ENCODE results near the gene NKTR. TPM values are rescaled to one million over a fixed set of nuclear protein-coding genes. Genes with fewer than 3 reads are reported as not detected.

NKTR gene
- total RNA-seq, 1 donor from 2014 or later: 196 TPM

DNA sequence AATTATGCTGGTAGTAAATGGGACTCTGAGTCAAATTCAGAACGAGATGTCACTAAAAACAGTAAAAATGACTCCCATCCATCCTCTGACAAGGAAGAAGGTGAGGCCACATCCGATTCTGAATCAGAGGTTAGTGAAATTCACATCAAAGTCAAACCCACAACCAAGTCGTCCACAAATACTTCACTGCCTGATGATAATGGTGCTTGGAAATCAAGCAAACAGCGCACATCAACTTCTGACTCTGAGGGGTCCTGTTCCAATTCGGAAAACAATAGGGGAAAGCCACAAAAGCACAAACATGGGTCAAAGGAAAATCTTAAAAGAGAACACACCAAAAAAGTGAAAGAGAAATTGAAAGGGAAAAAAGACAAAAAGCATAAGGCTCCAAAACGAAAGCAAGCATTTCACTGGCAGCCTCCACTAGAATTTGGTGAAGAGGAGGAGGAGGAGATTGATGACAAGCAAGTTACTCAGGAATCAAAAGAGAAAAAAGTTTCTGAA is 37.9 kb downstream of the NKTR start:
- H3K9me3 Mint-ChIP-seq (ENCODE audit: unreplicated experiment): no peaks in the 10 kb centered on the region
- H3K27ac Mint-ChIP-seq (ENCODE audit: unreplicated experiment): no peak overlapping the region
- DNase-seq: no peak
- no peaks in the 10 kb centered on the region for H3K4me1 Mint-ChIP-seq (ENCODE audit: low read depth, unreplicated experiment)
- no peak overlapping the region for H3K4me3 Mint-ChIP-seq (ENCODE audit: unreplicated experiment)
- no peaks in the 10 kb centered on the region for H3K27me3 Mint-ChIP-seq (ENCODE audit: unreplicated experiment)
- TF ChIP-seq, protein P1, sequence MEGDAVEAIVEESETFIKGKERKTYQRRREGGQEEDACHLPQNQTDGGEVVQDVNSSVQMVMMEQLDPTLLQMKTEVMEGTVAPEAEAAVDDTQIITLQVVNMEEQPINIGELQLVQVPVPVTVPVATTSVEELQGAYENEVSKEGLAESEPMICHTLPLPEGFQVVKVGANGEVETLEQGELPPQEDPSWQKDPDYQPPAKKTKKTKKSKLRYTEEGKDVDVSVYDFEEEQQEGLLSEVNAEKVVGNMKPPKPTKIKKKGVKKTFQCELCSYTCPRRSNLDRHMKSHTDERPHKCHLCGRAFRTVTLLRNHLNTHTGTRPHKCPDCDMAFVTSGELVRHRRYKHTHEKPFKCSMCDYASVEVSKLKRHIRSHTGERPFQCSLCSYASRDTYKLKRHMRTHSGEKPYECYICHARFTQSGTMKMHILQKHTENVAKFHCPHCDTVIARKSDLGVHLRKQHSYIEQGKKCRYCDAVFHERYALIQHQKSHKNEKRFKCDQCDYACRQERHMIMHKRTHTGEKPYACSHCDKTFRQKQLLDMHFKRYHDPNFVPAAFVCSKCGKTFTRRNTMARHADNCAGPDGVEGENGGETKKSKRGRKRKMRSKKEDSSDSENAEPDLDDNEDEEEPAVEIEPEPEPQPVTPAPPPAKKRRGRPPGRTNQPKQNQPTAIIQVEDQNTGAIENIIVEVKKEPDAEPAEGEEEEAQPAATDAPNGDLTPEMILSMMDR (IDR thresholded peaks at IDR 0.05; ENCODE audit: partially characterized antibody, unreplicated experiment): no peak
- peaks cover 6% of the 10 kb centered on the region for H3K36me3 Mint-ChIP-seq (ENCODE audit: unreplicated experiment)

DNA sequence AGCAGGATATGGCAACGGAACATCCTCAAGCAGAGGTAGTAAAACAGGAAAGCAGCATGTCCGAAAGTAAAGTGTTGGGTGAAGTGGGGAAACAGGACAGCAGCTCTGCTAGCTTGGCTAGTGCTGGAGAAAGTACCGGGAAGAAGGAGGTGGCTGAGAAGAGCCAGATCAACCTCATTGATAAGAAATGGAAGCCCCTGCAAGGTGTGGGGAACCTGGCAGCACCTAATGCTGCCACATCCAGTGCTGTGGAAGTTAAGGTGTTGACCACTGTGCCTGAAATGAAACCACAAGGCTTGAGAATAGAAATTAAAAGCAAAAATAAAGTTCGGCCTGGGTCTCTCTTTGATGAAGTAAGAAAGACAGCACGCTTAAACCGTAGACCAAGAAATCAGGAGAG is 38.7 kb downstream of the NKTR start:
- H3K27ac Mint-ChIP-seq (ENCODE audit: unreplicated experiment): no peak overlapping the region
- no peak overlapping the region for H3K4me3 Mint-ChIP-seq (ENCODE audit: unreplicated experiment)
- H3K9me3 Mint-ChIP-seq (ENCODE audit: unreplicated experiment): no peaks in the 10 kb centered on the region
- H3K36me3 Mint-ChIP-seq (ENCODE audit: unreplicated experiment): peaks cover 11% of the 10 kb centered on the region
- peaks cover 2% of the 10 kb centered on the region for H3K27me3 Mint-ChIP-seq (ENCODE audit: unreplicated experiment)
- no peak for DNase-seq
- TF ChIP-seq, protein P1 (IDR thresholded peaks at IDR 0.05; ENCODE audit: partially characterized antibody, unreplicated experiment): no peak
- no peaks in the 10 kb centered on the region for H3K4me1 Mint-ChIP-seq (ENCODE audit: low read depth, unreplicated experiment)

DNA sequence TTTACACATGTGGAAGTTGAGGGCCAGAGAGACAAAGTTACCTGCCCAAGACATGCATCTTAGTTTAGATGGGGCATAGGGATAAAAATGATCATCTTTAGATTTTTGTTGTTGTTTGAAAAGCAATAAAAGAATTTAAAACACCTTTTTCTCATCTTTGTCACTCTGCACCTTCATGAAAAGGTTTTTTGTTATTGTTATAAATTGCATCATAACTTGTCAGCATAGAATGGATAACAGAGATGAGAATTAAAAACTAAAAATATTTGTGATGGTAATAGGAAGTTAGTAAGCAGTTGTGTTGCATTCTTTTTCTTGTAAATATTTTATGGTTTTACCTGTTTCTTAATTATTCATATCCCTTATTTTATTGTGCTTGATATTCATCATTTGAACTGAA is 39.6 kb downstream of the NKTR start:
- Mint-ChIP-seq H3K4me3 (ENCODE audit: unreplicated experiment) (no peak overlapping the region), H3K27me3 (ENCODE audit: unreplicated experiment) (peaks cover 2% of the 10 kb centered on the region), H3K27ac (ENCODE audit: unreplicated experiment) (no peak overlapping the region), H3K36me3 (ENCODE audit: unreplicated experiment) (peaks cover 11% of the 10 kb centered on the region), H3K4me1 (ENCODE audit: low read depth, unreplicated experiment) (no peaks in the 10 kb centered on the region), H3K9me3 (ENCODE audit: unreplicated experiment) (no peaks in the 10 kb centered on the region)
- no peak for DNase-seq
- TF ChIP-seq, protein P1 (IDR thresholded peaks at IDR 0.05; ENCODE audit: partially characterized antibody, unreplicated experiment): no peak

DNA sequence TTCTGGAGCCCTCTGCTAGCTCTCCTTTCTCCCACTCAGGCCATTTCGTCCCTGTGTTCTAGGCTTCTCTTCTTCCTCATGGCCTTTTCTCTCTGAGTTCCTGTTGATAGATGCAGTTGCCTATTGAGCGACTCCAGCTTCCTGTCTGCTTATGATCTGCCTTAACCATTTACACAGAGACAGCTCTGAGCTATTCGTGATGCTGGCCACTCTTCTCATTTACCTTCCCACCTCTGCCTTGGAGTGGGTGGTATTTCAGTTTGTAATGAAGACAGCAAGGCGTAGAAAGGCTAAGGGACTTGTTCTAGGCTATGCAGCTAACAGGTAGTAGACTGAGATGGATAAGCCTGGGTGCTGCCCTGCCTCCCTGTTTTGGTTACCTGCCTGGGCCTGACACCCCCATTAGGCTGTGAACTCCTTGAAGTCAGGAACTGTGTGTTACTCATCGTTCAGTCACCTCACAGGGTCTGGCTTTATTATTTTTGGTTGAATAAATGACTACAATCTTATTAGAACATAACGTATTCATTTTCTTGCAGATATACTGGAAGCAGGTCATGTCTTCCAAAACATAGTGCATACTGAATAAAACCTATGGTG is 40.4 kb downstream of the NKTR start:
- TF ChIP-seq, protein P1 (IDR thresholded peaks at IDR 0.05; ENCODE audit: partially characterized antibody, unreplicated experiment): no peak
- Mint-ChIP-seq H3K36me3 (ENCODE audit: unreplicated experiment) (peaks cover 11% of the 10 kb centered on the region), H3K27me3 (ENCODE audit: unreplicated experiment) (peaks cover 2% of the 10 kb centered on the region), H3K4me3 (ENCODE audit: unreplicated experiment) (no peak overlapping the region), H3K9me3 (ENCODE audit: unreplicated experiment) (no peaks in the 10 kb centered on the region), H3K27ac (ENCODE audit: unreplicated experiment) (no peak overlapping the region), H3K4me1 (ENCODE audit: low read depth, unreplicated experiment) (no peaks in the 10 kb centered on the region)
- no peak for DNase-seq

DNA sequence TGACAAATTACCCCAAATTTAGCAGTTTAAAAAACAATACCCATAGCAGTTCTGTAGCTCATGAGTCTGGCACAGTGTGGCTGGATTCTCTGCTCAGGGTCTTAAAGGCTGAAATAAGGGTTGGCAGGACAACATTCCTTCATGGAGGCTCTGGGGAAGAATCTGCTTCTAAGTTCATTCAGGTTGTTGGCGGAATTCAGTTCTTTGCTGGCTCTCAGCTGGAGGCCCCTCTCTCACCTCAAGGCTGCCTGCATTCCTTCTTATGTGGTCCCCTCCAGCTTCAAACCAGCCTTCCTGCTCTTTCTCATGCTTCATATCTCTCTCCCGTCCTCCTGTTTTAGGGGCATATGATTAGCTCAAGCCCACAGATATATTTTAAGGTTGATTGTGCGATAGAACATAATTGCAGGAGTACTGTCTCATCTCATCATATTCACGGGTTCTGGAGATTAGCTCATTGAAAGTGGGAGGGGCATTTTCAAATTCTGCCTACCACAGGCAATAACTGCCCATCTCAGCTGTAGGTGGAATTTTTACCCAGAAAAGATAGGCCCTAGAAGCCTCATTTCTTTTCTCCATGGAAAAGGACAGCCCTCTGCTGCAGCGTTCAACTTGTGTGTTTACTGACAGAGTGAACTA is 47.5 kb downstream of the NKTR start:
- Mint-ChIP-seq H3K36me3 (ENCODE audit: unreplicated experiment) (peaks cover 14% of the 10 kb centered on the region), H3K4me1 (ENCODE audit: low read depth, unreplicated experiment) (peaks cover 26% of the 10 kb centered on the region), H3K4me3 (ENCODE audit: unreplicated experiment) (no peak overlapping the region)

More for the DNA sequence above, 47.5 kb downstream of the NKTR start:
- TF ChIP-seq, protein P1 (IDR thresholded peaks at IDR 0.05; ENCODE audit: partially characterized antibody, unreplicated experiment): no peak
- Mint-ChIP-seq H3K27ac (ENCODE audit: unreplicated experiment) (no peak overlapping the region), H3K9me3 (ENCODE audit: unreplicated experiment) (peaks cover 15% of the 10 kb centered on the region), H3K27me3 (ENCODE audit: unreplicated experiment) (peaks cover 16% of the 10 kb centered on the region)
- DNase-seq: no peak

All from glutamatergic neuron (in vitro differentiated cells).